Parathyroid adenoma (tissue), 2 donors: Measurements from ENCODE around the gene PRRC2B.

ENCODE experiments used
- H2AFZ ChIP-seq: fragments of 300-600 bp; sonication (generic); one replicate; pipeline ENCODE4 v1.7.0; 2017; ENCODE audit warnings: antibody characterized with exemption, mild to moderate bottlenecking
- H3K27ac ChIP-seq: fragments of 300-600 bp; sonication (generic); one replicate; pipeline ENCODE4 v1.7.0; 2017
- H3K27me3 ChIP-seq: fragments of 300-600 bp; sonication (generic); one replicate; pipeline ENCODE4 v1.7.0; 2017; ENCODE audit warnings: low read length; ENCODE audit not compliant: control insufficient read depth, insufficient read depth
- H3K36me3 ChIP-seq: fragments of 300-600 bp; sonication (generic); one replicate; pipeline ENCODE4 v1.7.0; 2017; ENCODE audit warnings: low read length; ENCODE audit not compliant: control insufficient read depth, insufficient read depth
- H3K4me1 ChIP-seq: fragments of 300-600 bp; sonication (generic); one replicate; pipeline ENCODE4 v1.7.0; 2017; ENCODE audit warnings: control low read depth
- H3K4me2 ChIP-seq: fragments of 300-600 bp; sonication (generic); one replicate; pipeline ENCODE4 v1.7.0; 2017; ENCODE audit warnings: low read length
- H3K4me3 ChIP-seq: fragments of 300-600 bp; sonication (generic); one replicate; pipeline ENCODE4 v1.7.0; 2017; ENCODE audit warnings: low read depth, low read length
- H3K79me2 ChIP-seq: fragments of 300-600 bp; sonication (generic); one replicate; pipeline ENCODE4 v1.7.0; 2017; ENCODE audit warnings: control low read depth
- H3K9ac ChIP-seq: fragments of 300-600 bp; sonication (generic); one replicate; pipeline ENCODE4 v1.7.0; 2017; ENCODE audit warnings: mild to moderate bottlenecking
- H3K9me3 ChIP-seq: fragments of 300-600 bp; sonication (generic); one replicate; pipeline ENCODE4 v1.7.0; 2017; ENCODE audit warnings: low read length; ENCODE audit not compliant: control insufficient read depth
- TF ChIP-seq, protein P1 (sequence below): fragments of 300-600 bp; sonication (generic); IDR thresholded peaks from one replicate; pipeline ENCODE4 v1.7.0; 2017; ENCODE audit warnings: antibody characterized with exemption, mild to moderate bottlenecking
- donor health status: primary hyperparathyroidism.

PRRC2B gene

DNA sequence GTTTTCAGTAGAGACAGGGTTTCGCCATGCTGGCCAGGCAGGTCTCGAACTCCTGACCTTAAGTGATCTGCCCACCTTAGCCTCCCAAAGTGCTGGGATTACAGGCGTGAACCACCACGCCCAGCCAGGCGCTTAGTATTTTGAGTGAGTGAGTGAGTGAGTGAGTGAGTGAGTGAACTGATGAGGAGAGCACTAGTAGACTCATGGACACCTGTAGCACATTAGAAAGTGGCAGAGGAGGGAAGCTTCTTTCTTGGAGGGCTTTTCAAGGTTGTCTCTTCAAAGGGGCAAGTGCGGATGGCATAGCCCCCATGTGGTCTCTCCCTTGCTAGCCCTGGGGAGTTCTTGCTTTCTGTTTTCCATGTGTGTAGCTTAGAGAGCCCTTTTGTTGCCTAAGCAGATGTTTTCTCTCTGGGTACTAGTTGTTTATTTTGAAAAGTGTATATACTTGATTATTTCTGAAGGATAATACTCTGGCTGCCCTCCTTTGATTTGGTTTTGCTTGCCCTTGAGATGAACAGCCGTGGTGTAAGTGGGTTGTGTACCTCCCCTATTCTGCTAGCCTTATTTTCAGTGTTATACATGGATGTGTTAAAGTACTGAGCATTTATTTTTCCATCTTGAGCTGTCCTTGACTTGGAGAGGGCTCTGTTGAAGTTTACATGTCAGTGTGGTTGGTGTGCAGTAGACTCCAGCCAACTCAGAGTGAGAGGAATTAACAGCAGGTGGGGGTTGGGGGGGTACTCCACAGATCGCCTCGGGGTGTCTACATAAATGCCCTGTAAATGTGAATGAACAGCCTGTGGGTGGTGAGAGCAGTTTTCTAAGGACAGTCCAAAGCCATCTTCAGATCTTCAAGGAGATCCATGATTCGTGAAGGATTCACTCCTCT is 35.5 kb downstream of the PRRC2B start:
- H3K4me2 ChIP-seq, result no peak overlapping the region
- H3K4me3 ChIP-seq, result no peak overlapping the region
- no peak overlapping the region for H2AFZ ChIP-seq
- H3K79me2 ChIP-seq, result peaks cover 68% of the 10 kb centered on the region
- no peaks in the 10 kb centered on the region for H3K27me3 ChIP-seq
- no peak overlapping the region for H3K27ac ChIP-seq
- H3K4me1 ChIP-seq, result no peaks in the 10 kb centered on the region
- TF ChIP-seq, protein P1, sequence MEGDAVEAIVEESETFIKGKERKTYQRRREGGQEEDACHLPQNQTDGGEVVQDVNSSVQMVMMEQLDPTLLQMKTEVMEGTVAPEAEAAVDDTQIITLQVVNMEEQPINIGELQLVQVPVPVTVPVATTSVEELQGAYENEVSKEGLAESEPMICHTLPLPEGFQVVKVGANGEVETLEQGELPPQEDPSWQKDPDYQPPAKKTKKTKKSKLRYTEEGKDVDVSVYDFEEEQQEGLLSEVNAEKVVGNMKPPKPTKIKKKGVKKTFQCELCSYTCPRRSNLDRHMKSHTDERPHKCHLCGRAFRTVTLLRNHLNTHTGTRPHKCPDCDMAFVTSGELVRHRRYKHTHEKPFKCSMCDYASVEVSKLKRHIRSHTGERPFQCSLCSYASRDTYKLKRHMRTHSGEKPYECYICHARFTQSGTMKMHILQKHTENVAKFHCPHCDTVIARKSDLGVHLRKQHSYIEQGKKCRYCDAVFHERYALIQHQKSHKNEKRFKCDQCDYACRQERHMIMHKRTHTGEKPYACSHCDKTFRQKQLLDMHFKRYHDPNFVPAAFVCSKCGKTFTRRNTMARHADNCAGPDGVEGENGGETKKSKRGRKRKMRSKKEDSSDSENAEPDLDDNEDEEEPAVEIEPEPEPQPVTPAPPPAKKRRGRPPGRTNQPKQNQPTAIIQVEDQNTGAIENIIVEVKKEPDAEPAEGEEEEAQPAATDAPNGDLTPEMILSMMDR, result no peak
- H3K9ac ChIP-seq, result no peak overlapping the region
- H3K9me3 ChIP-seq, result no peaks in the 10 kb centered on the region
- no peaks in the 10 kb centered on the region for H3K36me3 ChIP-seq

DNA sequence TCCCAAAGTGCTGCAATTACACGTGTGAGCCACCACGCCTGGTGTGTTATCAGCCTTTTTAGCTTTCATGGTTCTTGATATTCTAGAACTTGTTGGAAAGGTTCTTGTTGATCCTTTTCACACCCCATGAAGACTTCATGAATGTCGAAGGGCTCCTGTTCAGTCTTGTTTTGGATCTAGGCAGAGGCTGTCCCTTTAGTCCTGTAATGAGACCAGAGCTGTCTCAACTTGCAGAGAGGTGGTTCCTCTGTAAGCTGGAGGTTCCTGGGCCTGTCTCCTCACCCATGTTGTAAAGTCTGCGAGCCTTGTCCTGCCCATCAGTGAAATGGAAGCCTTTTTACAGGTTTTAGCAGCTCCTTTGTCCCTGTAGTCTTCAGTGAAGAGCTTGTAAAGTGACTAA is 38.2 kb downstream of the PRRC2B start:
- no peak overlapping the region for H3K27ac ChIP-seq
- no peak overlapping the region for H3K4me3 ChIP-seq
- H3K79me2 ChIP-seq, result peaks cover 48% of the 10 kb centered on the region

DNA sequence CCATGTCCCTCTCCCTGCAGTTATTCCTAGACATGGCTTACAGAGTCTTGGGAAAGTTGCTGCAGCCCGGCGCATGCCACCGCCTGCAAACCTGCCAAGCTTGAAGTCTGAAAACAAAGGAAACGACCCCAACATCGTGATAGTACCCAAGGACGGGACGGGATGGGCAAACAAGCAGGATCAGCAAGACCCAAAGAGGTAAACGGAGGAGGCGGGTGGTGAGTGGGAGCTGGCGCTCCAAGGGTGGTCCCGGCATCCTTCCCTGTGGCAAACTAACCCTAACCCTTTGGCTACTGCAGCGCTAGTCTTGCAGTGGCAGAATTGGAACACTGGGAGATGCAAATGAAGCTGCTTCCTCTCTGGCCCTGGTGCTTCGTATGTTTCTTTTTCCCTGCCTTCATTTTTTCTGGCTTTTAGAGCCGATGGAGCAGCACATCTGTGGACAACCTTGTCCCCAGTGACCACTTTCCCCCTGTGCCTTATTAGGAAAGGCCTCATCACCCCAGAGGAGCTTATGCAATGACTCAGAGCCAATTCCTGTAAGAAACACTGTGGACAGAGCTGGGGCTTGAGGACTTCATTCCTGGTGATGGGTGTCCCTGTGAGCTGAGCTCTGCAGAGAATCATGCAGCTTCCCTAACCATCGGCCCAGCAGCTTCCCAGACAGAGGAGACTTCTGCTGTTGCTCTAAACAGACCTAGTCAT is 38.9 kb downstream of the PRRC2B start:
- peaks cover 41% of the 10 kb centered on the region for H3K79me2 ChIP-seq

More for the DNA sequence above, 38.2 kb downstream of the PRRC2B start:
- Histone ChIP-seq H3K4me2 (no peak overlapping the region), H2AFZ (no peak overlapping the region), H3K9me3 (no peaks in the 10 kb centered on the region), H3K4me1 (peaks cover 2% of the 10 kb centered on the region), H3K36me3 (no peaks in the 10 kb centered on the region), H3K9ac (no peak overlapping the region), H3K27me3 (no peaks in the 10 kb centered on the region)
- TF ChIP-seq, protein P1, result no peak

DNA sequence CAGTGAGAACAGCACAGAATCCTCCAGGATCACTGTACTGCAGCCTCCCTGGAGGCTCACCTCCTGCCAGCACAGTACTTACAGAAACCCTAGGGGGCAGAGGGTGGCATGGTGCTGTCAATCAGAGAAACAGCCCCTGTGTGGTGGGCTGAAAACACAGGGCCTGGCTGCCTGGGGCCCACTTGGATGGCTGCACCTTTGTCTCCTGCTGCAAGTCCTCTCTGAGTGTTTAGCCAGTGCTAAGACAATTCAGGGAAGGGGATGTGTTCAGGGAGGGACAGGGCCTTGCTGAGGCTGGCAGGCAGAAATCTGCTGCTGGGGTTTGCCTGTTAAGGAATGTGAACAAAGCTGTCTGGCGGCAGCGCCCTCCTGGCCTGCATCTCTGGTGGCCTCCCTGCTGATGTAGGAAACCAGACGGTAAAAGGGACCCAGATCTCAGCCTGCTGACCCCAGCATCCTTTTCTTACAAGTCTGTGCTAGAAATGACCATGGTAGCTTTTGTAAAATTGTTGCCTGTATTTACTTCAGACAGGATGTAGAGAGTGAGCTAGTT is 39.5 kb downstream of the PRRC2B start:
- TF ChIP-seq, protein P1, result no peak
- Histone ChIP-seq H3K27ac (no peak overlapping the region), H3K36me3 (no peaks in the 10 kb centered on the region)

More for the DNA sequence above, 38.9 kb downstream of the PRRC2B start:
- Histone ChIP-seq H3K27me3 (no peaks in the 10 kb centered on the region), H3K27ac (no peak overlapping the region), H3K4me1 (peaks cover 2% of the 10 kb centered on the region), H3K9me3 (no peaks in the 10 kb centered on the region), H3K36me3 (no peaks in the 10 kb centered on the region), H3K9ac (no peak overlapping the region), H3K4me3 (no peak overlapping the region), H3K4me2 (no peak overlapping the region), H2AFZ (no peak overlapping the region)
- TF ChIP-seq, protein P1, result no peak

More for the DNA sequence above, 39.5 kb downstream of the PRRC2B start:
- no peak overlapping the region for H3K9ac ChIP-seq
- no peak overlapping the region for H2AFZ ChIP-seq
- H3K4me2 ChIP-seq, result no peak overlapping the region
- H3K9me3 ChIP-seq, result no peaks in the 10 kb centered on the region
- H3K4me3 ChIP-seq, result no peak overlapping the region
- H3K27me3 ChIP-seq, result no peaks in the 10 kb centered on the region
- peaks cover 2% of the 10 kb centered on the region for H3K4me1 ChIP-seq
- H3K79me2 ChIP-seq, result peaks cover 36% of the 10 kb centered on the region
